DND-41 (cell line): ENCODE measurements around the gene FRG1.
A peak's percentile ranks its signal among the peaks of the same experiment; 100 is the strongest.
"Not testable (repeated sequence)": the region's sequence is repeated elsewhere in the genome, so short reads cannot be mapped to it uniquely, and the experiment has no call there.

Source experiments
- ATAC-seq: fragments of 200-7000 bp; cut with Tn5 transposase; 3 replicates; pipeline ENCODE4 v1.9.1; 2021; ENCODE audit warnings: low read depth; ENCODE audit not compliant: insufficient read depth
- DNase-seq: peaks from one replicate; pipeline ENCODE4 v3.0.0-alpha.2; 2020
- H2AFZ ChIP-seq: 2 replicates; pipeline ENCODE4 v1.6.0; 2012; ENCODE audit warnings: low read depth, low read length
- H3K27ac ChIP-seq: 2 replicates; pipeline ENCODE4 v1.5.1; 2012; ENCODE audit warnings: low read length, inconsistent platforms
- H3K27me3 ChIP-seq: fragments of 200-600 bp; sonication (generic); 2 replicates; pipeline ENCODE4 v1.6.0; 2012; ENCODE audit warnings: low read length, mild to moderate bottlenecking, inconsistent platforms; ENCODE audit not compliant: insufficient read depth, poor library complexity
- H3K36me3 ChIP-seq: 2 replicates; pipeline ENCODE4 v1.5.1; 2012; ENCODE audit warnings: low read length, inconsistent platforms; ENCODE audit not compliant: insufficient read depth
- H3K4me1 ChIP-seq: 2 replicates; pipeline ENCODE4 v1.5.1; 2012; ENCODE audit warnings: mild to moderate bottlenecking, low read length; ENCODE audit not compliant: insufficient read depth
- H3K4me2 ChIP-seq: 2 replicates; pipeline ENCODE4 v1.6.0; 2012; ENCODE audit warnings: mild to moderate bottlenecking, moderate library complexity, low read length, inconsistent platforms; ENCODE audit not compliant: insufficient read depth
- H3K4me3 ChIP-seq, 2 experiments: fragments of 200-600 bp in 1 of 2; shearing (Covaris generic) in 1 of 2; 2 replicates each; pipeline ENCODE4 v1.5.1; 2012 to 2016; ENCODE audit warnings: inconsistent platforms in 2 of 2, low read length in 2 of 2, mild to moderate bottlenecking in 2 of 2, low read depth in 1 of 2, moderate library complexity in 1 of 2
- H3K79me2 ChIP-seq: 2 replicates; pipeline ENCODE4 v1.6.0; 2012; ENCODE audit warnings: low read length, inconsistent platforms; ENCODE audit not compliant: insufficient read depth
- H3K9ac ChIP-seq: 2 replicates; pipeline ENCODE4 v1.6.0; 2012; ENCODE audit warnings: low read depth, mild to moderate bottlenecking, inconsistent platforms, low read length, moderate library complexity
- H3K9me3 ChIP-seq: 2 replicates; pipeline ENCODE4 v1.5.1; 2012; ENCODE audit warnings: low read length, moderate library complexity, mild to moderate bottlenecking, inconsistent platforms; ENCODE audit not compliant: insufficient read depth, severe bottlenecking
- H4K20me1 ChIP-seq: 2 replicates; pipeline ENCODE4 v1.6.0; 2012; ENCODE audit warnings: low read length; ENCODE audit not compliant: insufficient read depth
- CTCF ChIP-seq: IDR thresholded peaks from 2 replicates; pipeline ENCODE4 v1.5.1; 2012; ENCODE audit warnings: borderline replicate concordance, low read length, moderate library complexity, mild to moderate bottlenecking; ENCODE audit not compliant: poor library complexity, severe bottlenecking; ENCODE audit errors: extremely low read depth
- EZH2 ChIP-seq: IDR thresholded peaks from 3 replicates; pipeline ENCODE4 v1.6.1; 2012; ENCODE audit warnings: borderline replicate concordance, low read depth, mild to moderate bottlenecking, moderate library complexity, low read length, inconsistent platforms; ENCODE audit not compliant: severe bottlenecking

The FRG1 gene

GRCh38 chr4:189941005-189941450, 356 bp downstream of the FRG1 start:
- Histone ChIP-seq H3K79me2 (peaks cover 51% of the 10 kb centered on the region), H3K4me2 (peak overlapping the region; percentile 86), H3K4me3 (peak overlapping the region; percentile 46 to 81), H3K9me3 (peaks cover 3% of the 10 kb centered on the region), H3K9ac (peak overlapping the region; percentile 80), H3K27me3 (no peaks in the 10 kb centered on the region), H3K4me1 (peaks cover 34% of the 10 kb centered on the region), H4K20me1 (no peaks in the 10 kb centered on the region), H2AFZ (peak overlapping the region; percentile 75), H3K36me3 (no peaks in the 10 kb centered on the region), H3K27ac (peak overlapping the region; percentile 82)
- DNase-seq (no peak), ATAC-seq (no peak; the same call in 2 of the 3 replicates)
- TF ChIP-seq CTCF (no peak), EZH2 (no peak)

- not testable (repeated sequence) for H4K20me1 ChIP-seq, H3K9me3 ChIP-seq, H3K9ac ChIP-seq, H2AFZ ChIP-seq, H3K36me3 ChIP-seq, H3K27me3 ChIP-seq, H3K27ac ChIP-seq, DNase-seq, ATAC-seq
- Histone ChIP-seq H3K79me2 (peaks cover 63% of the 10 kb centered on the region), H3K4me1 (peaks cover 34% of the 10 kb centered on the region), H3K4me2 (peak overlapping the region; percentile 86), H3K4me3 (peak overlapping the region; percentile 46 to 81; a peak in 3 of 4 replicates)
These were observed 1.7 kb downstream of the FRG1 start for GRCh38 chr4:189942412-189942811.

- H3K4me3 ChIP-seq, H3K27ac ChIP-seq, DNase-seq, ATAC-seq, H3K9me3 ChIP-seq, H3K9ac ChIP-seq, H4K20me1 ChIP-seq, H2AFZ ChIP-seq, H3K36me3 ChIP-seq, H3K27me3 ChIP-seq: not testable (repeated sequence)
- Histone ChIP-seq H3K4me1 (peaks cover 34% of the 10 kb centered on the region), H3K4me2 (peak overlapping the region; percentile 86; the same call in 1 of the 2 replicates), H3K79me2 (peaks cover 80% of the 10 kb centered on the region)
These were observed 3.4 kb downstream of the FRG1 start for GRCh38 chr4:189944077-189944476.

GRCh38 chr4:189946906-189947305, 6.2 kb downstream of the FRG1 start:
- H3K4me3 ChIP-seq, H3K4me2 ChIP-seq, H4K20me1 ChIP-seq, H3K27ac ChIP-seq, H3K9me3 ChIP-seq, ATAC-seq, H2AFZ ChIP-seq, H3K9ac ChIP-seq, DNase-seq, H3K27me3 ChIP-seq: not testable (repeated sequence)
- Histone ChIP-seq H3K4me1 (peaks cover 22% of the 10 kb centered on the region), H3K36me3 (peaks cover 14% of the 10 kb centered on the region), H3K79me2 (peaks cover 82% of the 10 kb centered on the region)

- H3K27ac ChIP-seq, H2AFZ ChIP-seq, H4K20me1 ChIP-seq, DNase-seq, H3K4me2 ChIP-seq, ATAC-seq, H3K27me3 ChIP-seq, H3K9me3 ChIP-seq, H3K4me3 ChIP-seq, H3K9ac ChIP-seq, H3K4me1 ChIP-seq: not testable (repeated sequence)
- Histone ChIP-seq H3K36me3 (peaks cover 14% of the 10 kb centered on the region), H3K79me2 (peaks cover 66% of the 10 kb centered on the region)
These were observed 7.8 kb downstream of the FRG1 start for GRCh38 chr4:189948486-189948885.

- not testable (repeated sequence) for H3K4me1 ChIP-seq, H4K20me1 ChIP-seq, H3K9me3 ChIP-seq, H3K4me3 ChIP-seq, DNase-seq, H2AFZ ChIP-seq, H3K79me2 ChIP-seq, H3K36me3 ChIP-seq, ATAC-seq, H3K9ac ChIP-seq, H3K4me2 ChIP-seq, H3K27ac ChIP-seq, H3K27me3 ChIP-seq
These were observed 28.6 kb downstream of the FRG1 start for GRCh38 chr4:189969291-189969690.
